HepG2 (cell line): ENCODE results near the gene DELE1. TPM values are rescaled to one million over a fixed set of nuclear protein-coding genes. Genes with fewer than 3 reads are reported as not detected.

Experiments
- CEBPZ ChIP-seq: IDR thresholded peaks from 2 replicates; pipeline ENCODE4 v1.6.1; 2012; ENCODE audit warnings: low read length, improper control_type of control experiment
- E2F2 ChIP-seq: sonication (generic); formaldehyde crosslinking; IDR thresholded peaks from 2 replicates; pipeline ENCODE4 v1.4.0; 2020; ENCODE audit warnings: missing genetic modification reagents, borderline replicate concordance
- KAT7 ChIP-seq: IDR thresholded peaks from 2 replicates; pipeline ENCODE4 v1.6.1; 2018; ENCODE audit warnings: borderline replicate concordance, missing compliant biosample characterization
- MAX ChIP-seq: IDR thresholded peaks from 2 replicates; pipeline ENCODE4 v1.6.1; 2012; ENCODE audit warnings: inconsistent platforms
- MIER3 ChIP-seq: IDR thresholded peaks from 2 replicates; pipeline ENCODE4 v1.6.1; 2016; ENCODE audit warnings: missing compliant biosample characterization, borderline replicate concordance
- NCOA2 ChIP-seq: sonication (generic); formaldehyde crosslinking; IDR thresholded peaks from 2 replicates; pipeline ENCODE4 v1.8.0; 2022; ENCODE audit warnings: inconsistent platforms
- PBX3 ChIP-seq: sonication (generic); formaldehyde crosslinking; IDR thresholded peaks from 2 replicates; pipeline ENCODE4 v1.8.1; 2023; ENCODE audit warnings: missing genetic modification reagents, inconsistent platforms, borderline replicate concordance
- SRSF4 ChIP-seq: fragments of 200-400 bp; formaldehyde crosslinking; IDR thresholded peaks from one replicate; pipeline ENCODE4 v1.6.1; 2018; ENCODE audit warnings: mild to moderate bottlenecking, low read depth, low read length, moderate library complexity; ENCODE audit not compliant: poor library complexity, severe bottlenecking
- STAT6 ChIP-seq: sonication (generic); formaldehyde crosslinking; IDR thresholded peaks from 2 replicates; pipeline ENCODE4 v1.4.0; 2020; ENCODE audit warnings: missing genetic modification reagents, mild to moderate bottlenecking, borderline replicate concordance
- SUZ12 ChIP-seq: fragments of 150-350 bp; IDR thresholded peaks from 2 replicates; pipeline ENCODE4 v1.6.1; 2014; ENCODE audit warnings: low read depth, low read length
- TMF1 ChIP-seq: sonication (generic); formaldehyde crosslinking; IDR thresholded peaks from 2 replicates; pipeline ENCODE4 v1.8.1; 2022; ENCODE audit warnings: low read depth, missing genetic modification reagents
- TOPORS ChIP-seq: sonication (generic); formaldehyde crosslinking; IDR thresholded peaks from 2 replicates; pipeline ENCODE4 v1.8.0; 2023; ENCODE audit warnings: mild to moderate bottlenecking, missing genetic modification reagents
- ZNF256 ChIP-seq: sonication (generic); formaldehyde crosslinking; conservative IDR thresholded peaks from 2 replicates; pipeline ENCODE4 v1.4.0; 2020; ENCODE audit warnings: missing genetic modification reagents
- ZNF34 ChIP-seq: sonication (generic); formaldehyde crosslinking; IDR thresholded peaks from 2 replicates; pipeline ENCODE4 v1.4.0; 2020; ENCODE audit warnings: mild to moderate bottlenecking, missing genetic modification reagents, borderline replicate concordance
- ZNF460 ChIP-seq: sonication (generic); formaldehyde crosslinking; IDR thresholded peaks from 2 replicates; pipeline ENCODE4 v1.5.1; 2020; ENCODE audit warnings: missing genetic modification reagents, mild to moderate bottlenecking, borderline replicate concordance
- ZNF496 ChIP-seq: sonication (generic); formaldehyde crosslinking; IDR thresholded peaks from 2 replicates; pipeline ENCODE4 v1.8.1; 2023; ENCODE audit warnings: mild to moderate bottlenecking, moderate library complexity, missing genetic modification reagents; ENCODE audit not compliant: insufficient replicate concordance
- ZNF605 ChIP-seq: sonication (generic); formaldehyde crosslinking; IDR thresholded peaks from 2 replicates; pipeline ENCODE4 v1.8.0; 2022; ENCODE audit warnings: mild to moderate bottlenecking, missing genetic modification reagents
- ZSCAN20 ChIP-seq: sonication (generic); formaldehyde crosslinking; IDR thresholded peaks from 2 replicates; pipeline ENCODE4 v1.4.0; 2020; ENCODE audit warnings: missing genetic modification reagents, mild to moderate bottlenecking, borderline replicate concordance
- polyA plus RNA-seq, 8 experiments: library from polyadenylated mRNA; depleted of rRNA in 3 of 8; stranded (reverse) in 7 of 8; unstranded in 1 of 8; fragments of >200 nt; fragmentation: Illumina TruSeq in 4 of 8; extraction: Trizol in 4 of 8; gene quantifications; 2 replicates each; pipeline versions ENCODE4 v1.2.1 to v1.2.3, GENCODE V29; 2011 to 2016; ENCODE audit warnings: low read depth in 4 of 8, missing spikeins in 1 of 8, mixed read lengths in 1 of 8; ENCODE audit not compliant: insufficient read depth in 1 of 8
- total RNA-seq, 5 experiments: library from RNA; depleted of rRNA; stranded (reverse); fragments of >200 nt; fragmentation: Illumina TruSeq; extraction: Trizol; gene quantifications; 2 replicates each; pipeline ENCODE4 v1.2.3, GENCODE V29; 2016; ENCODE audit warnings: low read depth in 1 of 5

Gene DELE1
- total and polyA plus RNA-seq, 2 of the 13 experiments (the other 11 are each of a cell fraction or from before 2014, with no cell fraction given), result 57.5 to 90.3 TPM

- peak; percentile 31; the same call in 1 of the 2 replicates for TF ChIP-seq NCOA2 (CRISPR knock-in tag)
- no peak for TF ChIP-seq ZNF460 (CRISPR knock-in tag)
- no peak for TF ChIP-seq SRSF4
- no peak for TF ChIP-seq ZSCAN20 (CRISPR knock-in tag)
- TF ChIP-seq KAT7 (CRISPR knock-in tag), result 0 out of 2 replicates have a peak, but pooled peaks have one; percentile 61
- TF ChIP-seq ZNF605 (CRISPR knock-in tag), result peak; percentile 95
- TF ChIP-seq MIER3 (CRISPR knock-in tag), result peak; percentile 80
- no peak for TF ChIP-seq PBX3 (CRISPR knock-in tag)
- no peak for TF ChIP-seq ZNF496 (CRISPR knock-in tag)
- 0 out of 2 replicates have a peak, but pooled peaks have one; percentile 11 for TF ChIP-seq STAT6 (CRISPR knock-in tag)
- peak; percentile 94; the same call in 1 of the 2 replicates for TF ChIP-seq TOPORS (CRISPR knock-in tag)
- TF ChIP-seq TMF1 (CRISPR knock-in tag), result peak; percentile 67; the same call in 1 of the 2 replicates
- no peak; the same call in 1 of the 2 replicates for TF ChIP-seq E2F2 (CRISPR knock-in tag)
- no peak; the same call in 1 of the 2 replicates for TF ChIP-seq ZNF256 (CRISPR knock-in tag)
- TF ChIP-seq MAX, result peak; percentile 88
- no peak for TF ChIP-seq SUZ12
- no peak for TF ChIP-seq ZNF34
- TF ChIP-seq CEBPZ, result no peak
These were observed at the start of gene DELE1 (continued) for GRCh38 chr5:141923448-141924313.
